Measurements from ENCODE around the gene HOXB8.

Gene HOXB8

GRCh38 chr17:48565925-48566710 is 49.0 kb downstream of the HOXB8 start:
- H3K27ac Mint-ChIP-seq, result no peak overlapping the region
- no peaks in the 10 kb centered on the region for H3K9me3 Mint-ChIP-seq
- H3K4me1 Mint-ChIP-seq, result peaks cover 29% of the 10 kb centered on the region
- no peak for TF ChIP-seq CTCF (IDR thresholded peaks at IDR 0.05)
- DNase-seq, result no peak
- peaks cover 36% of the 10 kb centered on the region for H3K36me3 Mint-ChIP-seq (ENCODE audit: low read depth)
- peaks cover 4% of the 10 kb centered on the region for H3K27me3 Mint-ChIP-seq (ENCODE audit: low read depth, poor library complexity)
- no peak overlapping the region for H3K4me3 Mint-ChIP-seq

- peaks cover 40% of the 10 kb centered on the region for H3K4me1 Mint-ChIP-seq
- TF ChIP-seq CTCF (IDR thresholded peaks at IDR 0.05), result no peak
- no peak for DNase-seq
- peaks cover 37% of the 10 kb centered on the region for H3K36me3 Mint-ChIP-seq (ENCODE audit: low read depth)
- peaks cover 4% of the 10 kb centered on the region for H3K27me3 Mint-ChIP-seq (ENCODE audit: low read depth, poor library complexity)
- H3K9me3 Mint-ChIP-seq, result no peaks in the 10 kb centered on the region
- H3K27ac Mint-ChIP-seq, result no peak overlapping the region
- no peak overlapping the region for H3K4me3 Mint-ChIP-seq
Observed at GRCh38 chr17:48565022-48565554, 50.0 kb downstream of the HOXB8 start.

- Mint-ChIP-seq H3K4me3 (no peak overlapping the region), H3K27ac (no peak overlapping the region), H3K4me1 (peaks cover 46% of the 10 kb centered on the region), H3K27me3 (ENCODE audit: low read depth, poor library complexity) (peaks cover 4% of the 10 kb centered on the region), H3K36me3 (ENCODE audit: low read depth) (peaks cover 34% of the 10 kb centered on the region), H3K9me3 (no peaks in the 10 kb centered on the region)
- no peak for TF ChIP-seq CTCF (IDR thresholded peaks at IDR 0.05)
- DNase-seq, result no peak
Observed at GRCh38 chr17:48564188-48565021, 50.7 kb downstream of the HOXB8 start.

- Mint-ChIP-seq H3K4me1 (peaks cover 52% of the 10 kb centered on the region), H3K27ac (peak overlapping the region; percentile 100), H3K36me3 (ENCODE audit: low read depth) (peaks cover 34% of the 10 kb centered on the region), H3K4me3 (peak overlapping the region; percentile 87), H3K27me3 (ENCODE audit: low read depth, poor library complexity) (peaks cover 4% of the 10 kb centered on the region), H3K9me3 (no peaks in the 10 kb centered on the region)
- TF ChIP-seq CTCF (IDR thresholded peaks at IDR 0.05), result no peak
- no peak for DNase-seq
Observed at GRCh38 chr17:48563867-48564187, 51.3 kb downstream of the HOXB8 start.

GRCh38 chr17:48563385-48563838 is 51.7 kb downstream of the HOXB8 start:
- DNase-seq, result peak; percentile 50
- Mint-ChIP-seq H3K4me3 (peak overlapping the region; percentile 87), H3K27me3 (ENCODE audit: low read depth, poor library complexity) (peaks cover 4% of the 10 kb centered on the region), H3K4me1 (peaks cover 56% of the 10 kb centered on the region), H3K27ac (peak overlapping the region; percentile 100), H3K9me3 (no peaks in the 10 kb centered on the region), H3K36me3 (ENCODE audit: low read depth) (peaks cover 38% of the 10 kb centered on the region)
- no peak for TF ChIP-seq CTCF (IDR thresholded peaks at IDR 0.05)
